Activated CD4-positive, alpha-beta T cell treated with anti-CD3 and anti-CD28 coated beads, Interleukin-2, amount 10 ng/mL, durations not matched to agents 7 days and 5 days (primary cell): ENCODE results near the gene CDK2AP2. TPM values are rescaled to one million over a fixed set of nuclear protein-coding genes. Genes with fewer than 3 reads are reported as not detected.
"Not testable (repeated sequence)": the region's sequence is repeated elsewhere in the genome, so short reads cannot be mapped to it uniquely, and the experiment has no call there.

Experiments
- CTCF ChIA-PET: fragments of 350-600 bp; sonication (Branson Sonifier 250); formaldehyde crosslinking; loops from one replicate; lab custom pipeline; 2021; ENCODE audit warnings: antibody characterized with exemption; lab: Charles Lee
- POLR2A ChIA-PET: fragments of 350-600 bp; sonication (Branson Sonifier 250); formaldehyde crosslinking; loops from one replicate; lab custom pipeline; 2021; ENCODE audit warnings: antibody characterized with exemption; lab: Charles Lee
- DNase-seq: peaks from one replicate; pipeline ENCODE4 v3.0.0-alpha.2; 2020
- H3K27ac Mint-ChIP-seq: one replicate; pipeline ENCODE4 v1.8.0; 2021; ENCODE audit warnings: mild to moderate bottlenecking, moderate library complexity, mixed read lengths
- H3K27me3 Mint-ChIP-seq: one replicate; pipeline ENCODE4 v1.8.0; 2021; ENCODE audit warnings: mixed read lengths
- H3K36me3 Mint-ChIP-seq: one replicate; pipeline ENCODE4 v1.8.0; 2021; ENCODE audit warnings: low read depth, mixed read lengths
- H3K4me1 Mint-ChIP-seq: one replicate; pipeline ENCODE4 v1.8.0; 2021; ENCODE audit warnings: mixed read lengths
- H3K4me3 Mint-ChIP-seq: one replicate; pipeline ENCODE4 v1.8.0; 2021; ENCODE audit warnings: mild to moderate bottlenecking, moderate library complexity, mixed read lengths
- H3K9me3 Mint-ChIP-seq: one replicate; pipeline ENCODE4 v1.8.0; 2021; ENCODE audit warnings: mixed read lengths
- total RNA-seq, 2 experiments: library from RNA; stranded (reverse); gene quantifications; one replicate each; pipeline ENCODE4 v1.2.3, GENCODE V29; 2021

Gene CDK2AP2
- total RNA-seq: 100 to 1,000 TPM; 117 to 126 TPM

GRCh38 chr11:67507864-67508485 lies at the start of gene CDK2AP2:
Gene CDK2AP2 (minus strand): TSS chr11:67508162. CDS start chr11:67508082, 80 bp downstream.
- no peaks in the 10 kb centered on the region for H3K9me3 Mint-ChIP-seq
- ChIA-PET CTCF (interaction anchor here (1.0 to 1.2 kb wide), 4 partner anchors 9 to 151 kb away, joined by 3 read pairs; partner anchors contain the start of gene RAD9A), POLR2A (no interaction called here)
- H3K4me1 Mint-ChIP-seq: peaks cover 42% of the 10 kb centered on the region
- H3K27ac Mint-ChIP-seq: peak within 1 kb of the TSS; percentile 92
- DNase-seq: peak; percentile 99
- H3K36me3 Mint-ChIP-seq: peaks cover 13% of the 10 kb centered on the region
- H3K4me3 Mint-ChIP-seq: peak within 1 kb of the TSS; percentile 91
- peaks cover 11% of the 10 kb centered on the region for H3K27me3 Mint-ChIP-seq

DNA sequence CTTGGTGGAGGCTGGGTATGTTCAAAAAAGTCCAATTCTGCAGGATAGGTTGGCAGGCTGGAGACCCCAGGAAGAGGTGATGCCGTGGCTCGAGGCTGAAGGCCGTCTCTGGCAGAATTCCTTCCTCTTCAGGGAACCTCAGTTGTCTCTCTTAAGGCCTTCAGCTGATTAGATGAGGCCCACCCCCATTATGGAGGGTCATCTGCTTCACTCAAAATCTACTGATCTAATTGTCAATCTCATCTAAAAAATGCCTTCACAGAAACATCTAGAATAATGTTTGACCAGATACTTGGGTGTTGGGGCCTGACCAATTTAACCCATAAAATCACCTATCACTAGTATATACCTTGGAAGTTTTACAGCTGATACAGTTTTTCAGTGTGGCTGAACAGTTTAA lies 48.3 kb upstream of the CDK2AP2 start:
- Mint-ChIP-seq H3K4me1 (no peaks in the 10 kb centered on the region), H3K9me3 (peaks cover 2% of the 10 kb centered on the region), H3K27ac (no peak overlapping the region), H3K36me3 (no peaks in the 10 kb centered on the region), H3K27me3 (peaks cover 8% of the 10 kb centered on the region), H3K4me3 (no peak overlapping the region)
- CTCF ChIA-PET: interaction anchor here (0.6 to 1.1 kb wide), 2 partner anchors 13 to 14 kb away, joined by 3 to 5 read pairs; no protein-coding TSS in a partner anchor
- POLR2A ChIA-PET: interaction anchor here (0.7 kb wide), 1 partner anchor 290 kb away, joined by 3 read pairs; the partner anchor contains the start of gene GRK2
- DNase-seq: no peak

DNA sequence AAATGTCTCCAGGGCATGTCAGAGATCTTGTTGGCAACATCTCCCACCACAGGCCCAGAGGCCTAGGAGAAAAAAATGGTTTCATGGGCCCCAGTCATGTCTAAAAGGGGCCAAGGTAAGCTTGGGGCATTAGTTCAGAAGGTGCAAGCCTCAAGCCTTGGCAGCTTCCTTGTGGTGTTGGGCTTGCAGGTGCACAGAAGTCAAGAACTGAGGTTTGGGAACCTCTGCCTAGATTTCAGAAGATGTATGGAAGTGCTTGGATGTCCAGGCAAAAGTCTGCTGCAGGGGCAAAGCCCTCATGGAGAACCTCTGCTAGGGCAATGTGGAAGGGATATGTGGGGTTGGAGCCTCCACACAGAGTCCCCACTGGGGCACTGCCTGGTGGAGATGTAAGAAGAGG lies 43.7 kb upstream of the CDK2AP2 start:
- Mint-ChIP-seq H3K27me3 (peaks cover 18% of the 10 kb centered on the region), H3K9me3 (peaks cover 13% of the 10 kb centered on the region)
- DNase-seq, H3K4me1 Mint-ChIP-seq, H3K4me3 Mint-ChIP-seq, H3K27ac Mint-ChIP-seq, H3K36me3 Mint-ChIP-seq: not testable (repeated sequence)
- ChIA-PET POLR2A (interaction anchor here (0.6 kb wide), 1 partner anchor 8 kb away, joined by 3 read pairs; no protein-coding TSS in a partner anchor), CTCF (interaction anchor here (0.6 to 1.5 kb wide), 3 partner anchors 9 to 15 kb away, joined by 3 to 4 read pairs (median 4); no protein-coding TSS in a partner anchor)

GRCh38 chr11:67551127-67551526 lies 43.2 kb upstream of the CDK2AP2 start:
- Mint-ChIP-seq H3K9me3 (peaks cover 13% of the 10 kb centered on the region), H3K27me3 (peaks cover 18% of the 10 kb centered on the region), H3K4me1 (no peaks in the 10 kb centered on the region), H3K36me3 (no peaks in the 10 kb centered on the region), H3K27ac (no peak overlapping the region), H3K4me3 (no peak overlapping the region)
- CTCF ChIA-PET: interaction anchor here (0.8 to 1.5 kb wide), 2 partner anchors 10 to 14 kb away, joined by 3 to 4 read pairs; no protein-coding TSS in a partner anchor
- POLR2A ChIA-PET: no interaction called here
- DNase-seq: no peak

GRCh38 chr11:67548555-67549110 lies 40.7 kb upstream of the CDK2AP2 start:
- ChIA-PET POLR2A (no interaction called here), CTCF (interaction anchor here (0.7 to 0.8 kb wide), 2 partner anchors 166 to 245 kb away, joined by 3 to 4 read pairs; partner anchors contain the start of gene SSH3)
- no peak overlapping the region for H3K27ac Mint-ChIP-seq
- no peak overlapping the region for H3K4me3 Mint-ChIP-seq
- DNase-seq: no peak
- H3K9me3 Mint-ChIP-seq: peaks cover 13% of the 10 kb centered on the region
- peaks cover 18% of the 10 kb centered on the region for H3K27me3 Mint-ChIP-seq
- no peaks in the 10 kb centered on the region for H3K4me1 Mint-ChIP-seq
- no peaks in the 10 kb centered on the region for H3K36me3 Mint-ChIP-seq

- H3K36me3 Mint-ChIP-seq, H3K27ac Mint-ChIP-seq, H3K4me1 Mint-ChIP-seq, POLR2A ChIA-PET, H3K4me3 Mint-ChIP-seq, DNase-seq: not testable (repeated sequence)
- peaks cover 13% of the 10 kb centered on the region for H3K9me3 Mint-ChIP-seq
- peaks cover 18% of the 10 kb centered on the region for H3K27me3 Mint-ChIP-seq
- CTCF ChIA-PET: interaction anchor here (0.8 kb wide), 1 partner anchor 245 kb away, joined by 3 read pairs; the partner anchor contains the start of gene SSH3
Observed at GRCh38 chr11:67548112-67548511, 40.1 kb upstream of the CDK2AP2 start.

DNA sequence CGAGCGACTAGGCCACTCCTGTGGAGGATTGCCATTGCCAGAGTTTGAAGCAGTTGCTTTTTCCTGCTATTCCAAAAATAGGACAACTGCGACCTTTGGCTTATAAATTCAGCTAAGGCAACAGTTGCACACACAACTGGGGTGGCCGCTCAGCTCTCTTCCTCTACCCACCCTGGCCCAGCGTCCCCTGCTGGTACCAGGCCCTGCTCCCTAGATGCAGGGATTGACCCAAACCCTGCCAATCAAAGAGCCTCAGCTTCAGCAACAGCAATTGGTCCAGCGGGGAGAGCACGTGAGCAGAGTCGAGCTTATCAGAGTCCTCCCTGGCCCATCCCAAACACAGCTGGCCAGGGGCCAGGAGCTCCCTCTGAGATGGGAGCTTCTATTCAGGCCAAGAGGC lies 37.3 kb upstream of the CDK2AP2 start:
- Mint-ChIP-seq H3K4me1 (no peaks in the 10 kb centered on the region), H3K27me3 (peaks cover 5% of the 10 kb centered on the region), H3K4me3 (no peak overlapping the region), H3K36me3 (no peaks in the 10 kb centered on the region), H3K27ac (peak overlapping the region; percentile 13), H3K9me3 (peaks cover 4% of the 10 kb centered on the region)
- no peak for DNase-seq
- ChIA-PET POLR2A (no interaction called here), CTCF (interaction anchor here (0.6 kb wide), 1 partner anchor 16 kb away, joined by 6 read pairs; no protein-coding TSS in a partner anchor)

- ChIA-PET POLR2A (no interaction called here), CTCF (interaction anchor here (0.6 kb wide), 1 partner anchor 17 kb away, joined by 6 read pairs; no protein-coding TSS in a partner anchor)
- H3K36me3 Mint-ChIP-seq: no peaks in the 10 kb centered on the region
- DNase-seq: no peak
- no peaks in the 10 kb centered on the region for H3K4me1 Mint-ChIP-seq
- H3K27ac Mint-ChIP-seq: no peak overlapping the region
- H3K4me3 Mint-ChIP-seq: no peak overlapping the region
- H3K27me3 Mint-ChIP-seq: no peaks in the 10 kb centered on the region
- H3K9me3 Mint-ChIP-seq: no peaks in the 10 kb centered on the region
Observed at GRCh38 chr11:67544616-67545242, 36.8 kb upstream of the CDK2AP2 start.

DNA sequence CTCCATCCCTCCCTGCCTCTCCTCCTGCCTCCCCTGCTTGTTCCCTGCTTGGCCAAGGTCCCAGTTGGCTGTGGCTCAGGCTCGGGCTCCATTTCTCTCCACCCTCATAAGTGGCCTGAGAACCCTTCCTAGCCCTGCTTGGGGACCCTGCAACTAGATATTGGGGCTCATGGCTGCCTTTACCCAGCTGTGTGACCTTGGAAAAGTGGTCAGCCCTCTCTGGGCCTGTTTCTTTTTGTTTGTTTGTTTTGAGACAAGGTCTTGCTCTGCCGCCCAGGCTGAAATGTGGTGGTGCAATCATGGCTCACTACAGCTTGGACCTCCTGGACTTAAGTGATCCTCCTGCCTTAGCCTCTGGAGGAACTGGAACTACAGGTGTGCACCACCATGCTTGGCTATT lies 35.6 kb upstream of the CDK2AP2 start:
- Mint-ChIP-seq H3K9me3 (no peaks in the 10 kb centered on the region), H3K36me3 (no peaks in the 10 kb centered on the region), H3K4me3 (no peak overlapping the region), H3K27ac (no peak overlapping the region), H3K27me3 (no peaks in the 10 kb centered on the region), H3K4me1 (no peaks in the 10 kb centered on the region)
- DNase-seq: no peak
- POLR2A ChIA-PET: no interaction called here
- CTCF ChIA-PET: no interaction called here

GRCh38 chr11:67542971-67543370 lies 35.0 kb upstream of the CDK2AP2 start:
- POLR2A ChIA-PET: no interaction called here
- H3K36me3 Mint-ChIP-seq: no peaks in the 10 kb centered on the region
- no peak overlapping the region for H3K4me3 Mint-ChIP-seq

DNA sequence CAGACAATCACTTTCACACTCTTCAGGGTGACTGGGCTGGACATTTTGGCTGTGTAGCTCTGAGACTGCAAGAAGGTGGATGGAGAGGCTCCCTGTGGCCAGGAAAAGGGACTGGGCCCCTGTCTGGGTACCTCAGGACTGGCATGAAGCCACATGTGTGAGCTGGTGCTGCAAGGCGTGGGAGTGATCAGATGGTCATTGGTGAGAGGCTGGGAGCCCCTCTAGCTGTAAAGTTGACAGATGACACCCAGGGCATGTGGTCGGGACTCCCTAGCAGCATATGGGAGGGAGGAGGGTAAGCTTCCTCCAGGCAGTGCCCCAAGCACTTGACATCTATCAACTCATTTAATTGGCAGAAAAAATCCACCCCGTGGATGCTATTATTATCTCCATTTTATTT lies 34.2 kb upstream of the CDK2AP2 start:
- POLR2A ChIA-PET: no interaction called here

More at GRCh38 chr11:67542971-67543370, 35.0 kb upstream of the CDK2AP2 start:
- no peaks in the 10 kb centered on the region for H3K4me1 Mint-ChIP-seq
- no peak overlapping the region for H3K27ac Mint-ChIP-seq
- H3K9me3 Mint-ChIP-seq: no peaks in the 10 kb centered on the region
- no peak for DNase-seq
- CTCF ChIA-PET: no interaction called here
- H3K27me3 Mint-ChIP-seq: no peaks in the 10 kb centered on the region

GRCh38 chr11:67541198-67541597 lies 33.2 kb upstream of the CDK2AP2 start:
- Mint-ChIP-seq H3K36me3 (no peaks in the 10 kb centered on the region), H3K27ac (no peak overlapping the region), H3K4me1 (no peaks in the 10 kb centered on the region), H3K9me3 (no peaks in the 10 kb centered on the region), H3K4me3 (no peak overlapping the region), H3K27me3 (no peaks in the 10 kb centered on the region)
- DNase-seq: no peak
- CTCF ChIA-PET: interaction anchor here (1.0 kb wide), 1 partner anchor 10 kb away, joined by 3 read pairs; no protein-coding TSS in a partner anchor
- POLR2A ChIA-PET: no interaction called here

More for the DNA sequence above, 34.2 kb upstream of the CDK2AP2 start:
- H3K4me1 Mint-ChIP-seq: no peaks in the 10 kb centered on the region
- no peak overlapping the region for H3K4me3 Mint-ChIP-seq
- no peaks in the 10 kb centered on the region for H3K36me3 Mint-ChIP-seq
- H3K9me3 Mint-ChIP-seq: no peaks in the 10 kb centered on the region
- no peak for DNase-seq
- CTCF ChIA-PET: interaction anchor here (0.6 to 0.8 kb wide), 3 partner anchors 10 to 41 kb away, joined by 3 to 5 read pairs (median 4); partner anchors contain the start of gene GSTP1
- H3K27ac Mint-ChIP-seq: no peak overlapping the region
- H3K27me3 Mint-ChIP-seq: no peaks in the 10 kb centered on the region
